ENCODE measurements around the gene ARL4C.

Gene ARL4C

DNA sequence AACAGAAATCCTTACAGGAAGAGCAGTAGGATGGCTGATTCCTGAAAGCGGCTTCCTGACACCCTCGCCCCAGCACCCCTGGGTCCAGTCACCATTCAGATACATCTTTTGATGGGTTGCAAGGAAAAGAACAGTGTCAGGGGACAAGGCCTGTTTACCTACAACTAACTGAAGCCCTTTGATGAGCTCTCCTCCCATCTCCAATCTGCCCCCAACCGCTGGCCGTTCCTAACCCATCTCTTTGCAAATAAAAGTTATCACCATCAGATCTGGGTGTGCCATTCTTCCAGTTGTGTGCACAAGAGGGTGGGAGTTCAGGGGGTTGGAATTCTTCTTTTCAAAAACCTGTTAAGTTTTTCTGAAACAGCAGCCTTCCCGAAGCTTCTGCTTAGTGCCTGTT lies 48.9 kb downstream of the ARL4C start:
- TF ChIP-seq, protein P1, sequence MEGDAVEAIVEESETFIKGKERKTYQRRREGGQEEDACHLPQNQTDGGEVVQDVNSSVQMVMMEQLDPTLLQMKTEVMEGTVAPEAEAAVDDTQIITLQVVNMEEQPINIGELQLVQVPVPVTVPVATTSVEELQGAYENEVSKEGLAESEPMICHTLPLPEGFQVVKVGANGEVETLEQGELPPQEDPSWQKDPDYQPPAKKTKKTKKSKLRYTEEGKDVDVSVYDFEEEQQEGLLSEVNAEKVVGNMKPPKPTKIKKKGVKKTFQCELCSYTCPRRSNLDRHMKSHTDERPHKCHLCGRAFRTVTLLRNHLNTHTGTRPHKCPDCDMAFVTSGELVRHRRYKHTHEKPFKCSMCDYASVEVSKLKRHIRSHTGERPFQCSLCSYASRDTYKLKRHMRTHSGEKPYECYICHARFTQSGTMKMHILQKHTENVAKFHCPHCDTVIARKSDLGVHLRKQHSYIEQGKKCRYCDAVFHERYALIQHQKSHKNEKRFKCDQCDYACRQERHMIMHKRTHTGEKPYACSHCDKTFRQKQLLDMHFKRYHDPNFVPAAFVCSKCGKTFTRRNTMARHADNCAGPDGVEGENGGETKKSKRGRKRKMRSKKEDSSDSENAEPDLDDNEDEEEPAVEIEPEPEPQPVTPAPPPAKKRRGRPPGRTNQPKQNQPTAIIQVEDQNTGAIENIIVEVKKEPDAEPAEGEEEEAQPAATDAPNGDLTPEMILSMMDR (IDR thresholded peaks at IDR 0.05; ENCODE audit: insufficient read depth, low read depth, low read length, missing control alignments), result no peak
- no peak for DNase-seq (ENCODE audit: low read depth)
- no peak overlapping the region for H3K4me3 ChIP-seq (ENCODE audit: low read length)

- TF ChIP-seq, protein P1 (IDR thresholded peaks at IDR 0.05; ENCODE audit: insufficient read depth, low read depth, low read length, missing control alignments), result no peak
Observed at GRCh38 chr2:234447189-234447588, 49.7 kb downstream of the ARL4C start.

GRCh38 chr2:234446404-234447076 lies 50.3 kb downstream of the ARL4C start:
- no peak overlapping the region for H3K4me3 ChIP-seq (ENCODE audit: low read length)
- peak; percentile 96 for DNase-seq (ENCODE audit: low read depth)
- TF ChIP-seq, protein P1 (IDR thresholded peaks at IDR 0.05; ENCODE audit: insufficient read depth, low read depth, low read length, missing control alignments), result no peak

More at GRCh38 chr2:234447189-234447588, 49.7 kb downstream of the ARL4C start:
- DNase-seq (ENCODE audit: low read depth), result no peak
- H3K4me3 ChIP-seq (ENCODE audit: low read length), result no peak overlapping the region

GRCh38 chr2:234444893-234445292 lies 52.0 kb downstream of the ARL4C start:
- TF ChIP-seq, protein P1 (IDR thresholded peaks at IDR 0.05; ENCODE audit: insufficient read depth, low read depth, low read length, missing control alignments), result no peak
- DNase-seq (ENCODE audit: low read depth), result peak; percentile 88
- no peak overlapping the region for H3K4me3 ChIP-seq (ENCODE audit: low read length)

DNA sequence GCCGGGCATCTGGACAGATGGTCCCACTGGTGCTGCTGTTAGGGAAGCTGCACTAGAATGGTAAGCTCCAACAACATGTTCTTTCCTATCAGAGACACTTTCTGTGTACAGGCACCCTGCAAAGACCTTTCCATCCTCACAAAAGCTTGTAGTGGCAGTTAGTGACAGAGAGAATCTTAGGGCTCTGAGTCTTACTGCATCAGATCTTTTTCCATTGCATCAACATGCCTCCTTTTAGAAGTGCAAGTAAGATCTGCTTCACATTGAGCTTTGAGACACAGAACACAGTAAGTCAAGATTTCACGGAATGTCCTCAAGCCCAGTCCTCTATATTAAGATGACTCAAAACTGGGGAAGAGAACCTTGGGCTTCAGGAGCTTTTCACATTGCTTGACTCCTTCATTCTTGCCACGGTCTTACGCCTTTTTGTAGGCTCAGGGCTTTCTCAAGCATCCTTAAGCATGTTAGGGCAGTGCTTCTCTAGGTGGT lies 52.6 kb downstream of the ARL4C start:
- no peak overlapping the region for H3K4me3 ChIP-seq (ENCODE audit: low read length)
- TF ChIP-seq, protein P1 (IDR thresholded peaks at IDR 0.05; ENCODE audit: insufficient read depth, low read depth, low read length, missing control alignments), result no peak
- DNase-seq (ENCODE audit: low read depth), result no peak
